Activated CD4-positive, alpha-beta T cell treated with anti-CD3 and anti-CD28 coated beads for 1 hour (primary cell): Measurements from ENCODE around the gene MT1X.

ENCODE experiments used
- DNase-seq: peaks from one replicate; pipeline ENCODE4 v3.0.0-alpha.2; 2020

Gene MT1X

DNA sequence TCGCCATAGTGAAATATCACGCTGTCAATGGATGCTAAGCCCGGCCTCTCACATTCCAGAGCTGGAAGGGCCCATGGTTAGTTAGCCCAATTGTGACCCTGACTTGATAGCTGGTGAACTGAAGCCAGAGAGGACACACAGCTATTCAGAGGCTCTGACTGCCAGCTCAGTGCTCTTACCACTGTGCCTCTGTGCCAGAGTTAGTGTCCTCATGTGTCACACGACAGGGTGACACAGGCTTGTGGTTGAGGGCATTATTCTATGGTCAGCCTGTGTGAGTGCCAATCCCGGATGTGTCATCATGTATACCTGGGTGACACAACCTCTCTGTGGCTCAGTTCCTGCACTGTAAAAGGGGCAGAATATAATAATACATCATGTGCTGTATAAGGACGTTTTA lies 2.5 kb upstream of the MT1X start:
- no peak for DNase-seq

DNA sequence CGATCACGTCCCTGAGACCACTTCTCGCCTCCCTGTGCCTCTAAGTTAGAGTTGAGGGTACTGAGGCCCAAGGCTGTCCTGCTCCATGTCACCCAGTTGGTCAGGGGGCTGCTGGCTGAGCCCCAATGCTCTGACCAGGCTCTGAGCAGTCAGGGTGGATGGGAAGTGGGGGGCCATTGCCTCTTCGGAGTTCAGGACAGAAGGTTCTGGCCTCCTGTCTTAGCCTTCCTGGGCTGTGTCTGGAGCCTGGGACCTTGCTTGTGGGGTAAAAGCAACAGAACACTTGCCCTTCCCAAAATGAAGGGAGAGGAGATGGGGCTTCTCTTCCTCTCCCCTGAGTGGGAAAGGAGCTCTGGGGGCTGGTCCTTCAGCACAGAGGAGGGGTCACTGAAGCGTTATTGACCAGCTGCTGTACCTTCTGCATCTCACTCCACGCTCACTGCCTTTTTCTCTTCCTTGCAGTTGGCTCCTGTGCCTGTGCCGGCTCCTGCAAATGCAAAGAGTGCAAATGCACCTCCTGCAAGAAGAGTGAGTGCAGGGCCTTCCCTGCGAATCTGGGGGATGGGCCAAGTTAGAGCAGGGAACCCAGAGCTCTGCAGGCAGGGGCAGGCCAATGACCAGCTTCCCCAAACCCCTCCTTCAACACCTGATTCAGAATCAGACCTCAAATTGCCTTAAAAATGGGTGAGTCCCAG lies 580 bp downstream of the MT1X start:
- DNase-seq = no peak

DNA sequence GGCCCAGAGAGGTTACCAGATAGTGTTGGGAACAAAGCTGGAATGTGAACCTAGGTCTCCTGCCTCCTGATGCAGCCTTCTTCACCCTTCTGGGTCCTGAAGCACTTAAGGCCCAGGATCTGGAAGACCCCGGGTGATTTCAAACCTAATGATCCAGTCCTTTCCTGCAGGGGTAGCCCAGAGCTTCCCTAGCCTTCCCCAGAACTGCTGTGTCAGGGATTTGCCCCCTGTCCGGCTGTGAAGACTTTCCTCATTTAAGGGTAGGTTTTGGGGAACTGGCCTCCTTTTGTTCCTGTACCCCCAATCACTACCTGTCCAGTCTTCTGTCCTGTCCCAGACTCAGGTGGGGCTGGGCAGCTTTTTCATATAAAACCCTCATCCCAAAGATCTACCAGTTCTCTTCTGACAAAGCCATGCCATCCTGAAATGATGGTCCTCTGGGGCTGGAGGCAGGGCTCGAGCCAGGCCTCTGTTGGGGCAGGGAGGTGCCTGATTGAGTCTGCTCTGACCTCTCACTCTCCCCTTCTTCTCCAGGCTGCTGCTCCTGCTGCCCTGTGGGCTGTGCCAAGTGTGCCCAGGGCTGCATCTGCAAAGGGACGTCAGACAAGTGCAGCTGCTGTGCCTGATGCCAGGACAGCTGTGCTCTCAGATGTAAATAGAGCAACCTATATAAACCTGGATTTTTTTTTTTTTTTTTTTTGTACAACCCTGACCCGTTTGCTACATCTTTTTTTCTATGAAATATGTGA lies 1.3 kb downstream of the MT1X start:
- DNase-seq = no peak

DNA sequence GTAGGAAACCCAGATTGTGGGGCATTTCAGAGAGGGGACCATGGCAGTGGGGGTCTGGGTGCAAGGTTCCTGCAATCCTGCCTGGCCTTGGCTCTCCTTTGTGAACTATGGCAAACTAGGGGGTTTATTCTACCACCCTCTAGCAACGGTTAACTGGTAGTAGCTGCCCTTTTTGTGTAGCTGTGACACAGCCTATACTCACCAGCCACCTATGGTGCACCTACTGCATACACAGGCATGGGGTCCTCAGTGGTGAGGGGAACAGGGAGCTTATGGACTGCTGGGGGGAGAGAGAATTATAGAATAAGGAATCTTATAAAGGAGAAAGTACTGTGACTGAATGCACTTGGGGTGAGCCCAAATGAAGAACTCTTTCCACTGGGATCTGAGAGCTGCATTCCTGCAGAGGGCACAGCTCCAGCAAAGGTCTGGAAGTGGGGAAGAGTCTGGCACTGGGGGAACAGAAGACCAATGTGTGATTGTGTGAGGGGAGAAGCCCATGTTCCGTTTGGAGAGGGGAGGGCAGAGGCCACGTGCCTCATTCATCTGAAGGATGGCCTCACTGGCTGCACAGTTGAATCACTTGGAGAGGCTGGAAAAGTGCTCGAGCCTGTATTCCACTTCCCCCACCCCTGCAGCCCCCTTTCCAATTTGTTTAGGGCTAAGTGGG lies 2.1 kb downstream of the MT1X start:
- no peak for DNase-seq

DNA sequence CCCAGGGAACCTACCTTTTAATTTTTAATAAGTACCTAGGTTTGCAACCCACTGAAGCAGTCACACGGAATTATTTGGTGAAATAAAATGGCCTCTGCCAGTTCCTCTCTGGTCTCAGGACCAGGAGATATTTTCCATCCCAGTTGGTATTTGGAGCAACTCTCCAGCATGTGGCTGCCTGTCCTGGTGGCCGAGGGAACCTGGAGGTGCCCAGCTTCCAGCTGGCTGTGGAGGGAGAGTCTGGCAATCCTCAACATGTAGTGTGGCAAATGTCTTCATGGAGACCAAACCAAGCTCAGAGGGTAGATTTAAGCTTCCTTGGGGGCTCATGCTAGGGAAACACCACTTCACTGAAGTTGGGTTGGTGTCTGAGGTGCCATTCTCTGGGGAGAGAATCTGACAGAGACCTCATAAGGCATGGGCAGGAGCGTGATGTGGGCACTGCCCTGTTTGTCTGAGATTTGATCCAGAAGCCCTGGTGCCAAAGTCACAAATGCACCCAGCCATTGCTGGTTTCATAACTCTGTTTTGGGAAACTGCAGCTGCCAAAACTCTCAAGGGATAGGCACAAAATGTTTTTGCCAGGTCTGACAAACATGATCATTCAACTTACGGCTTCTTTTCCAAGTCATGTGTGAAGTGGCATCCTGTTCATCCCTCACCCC lies 2.8 kb downstream of the MT1X start:
- DNase-seq = no peak

DNA sequence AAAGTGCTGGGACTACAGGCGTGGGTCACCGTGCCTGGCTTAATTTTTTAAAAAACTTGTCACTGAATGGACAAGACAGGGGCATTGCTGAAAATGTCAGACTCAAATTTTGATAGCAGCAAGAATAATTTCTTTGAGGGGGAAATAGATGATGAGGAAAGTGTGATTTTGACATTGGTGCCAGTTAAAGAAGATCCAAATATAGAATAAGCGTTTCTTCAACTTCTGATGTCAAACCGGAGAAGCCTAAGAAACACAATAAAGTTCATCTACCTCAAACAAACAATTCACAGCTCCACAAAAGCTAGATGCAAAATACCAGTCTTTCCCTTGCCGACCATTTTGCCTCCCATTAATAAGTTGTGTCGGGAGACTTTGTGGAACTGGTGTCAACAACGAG lies 4.5 kb downstream of the MT1X start:
- DNase-seq = no peak

DNA sequence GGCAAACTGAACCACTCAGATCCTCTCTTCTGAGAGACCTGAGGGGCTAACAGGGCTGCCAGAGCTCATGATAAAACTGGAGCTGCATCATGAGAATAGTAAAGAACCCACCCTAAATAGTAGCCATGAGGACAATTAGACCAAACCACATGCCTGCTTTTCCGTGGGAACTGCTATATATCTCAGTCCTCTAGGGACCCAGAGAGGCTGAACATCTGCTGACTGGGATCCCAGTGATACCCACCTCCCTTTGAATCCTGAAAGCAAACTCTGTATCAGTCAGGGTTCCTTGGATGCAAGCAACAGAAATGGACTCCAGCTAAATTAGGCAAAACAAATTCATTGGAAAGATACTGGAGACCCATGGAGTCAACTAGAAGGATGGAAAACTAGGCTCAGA lies 6.5 kb downstream of the MT1X start:
- DNase-seq = no peak

DNA sequence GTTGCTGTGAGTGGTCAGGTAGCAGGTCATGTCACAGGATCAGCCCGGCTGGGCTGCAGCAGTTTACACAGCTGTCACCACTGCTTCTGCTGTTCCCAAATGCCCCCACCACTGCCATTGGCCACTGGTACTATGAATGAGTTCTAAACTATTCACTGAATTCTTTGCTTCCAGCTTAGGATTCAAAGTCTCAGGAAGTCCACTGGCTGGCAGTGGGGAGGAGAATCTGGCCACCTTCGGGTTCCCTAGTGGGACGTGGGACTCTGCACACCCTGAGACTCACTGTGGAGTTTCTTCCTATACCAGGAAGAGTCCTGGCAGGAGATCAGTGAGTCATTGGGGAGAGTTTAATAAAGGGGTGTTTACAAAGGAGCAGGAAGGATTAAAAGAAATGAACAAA lies 6.9 kb downstream of the MT1X start:
- DNase-seq = no peak

DNA sequence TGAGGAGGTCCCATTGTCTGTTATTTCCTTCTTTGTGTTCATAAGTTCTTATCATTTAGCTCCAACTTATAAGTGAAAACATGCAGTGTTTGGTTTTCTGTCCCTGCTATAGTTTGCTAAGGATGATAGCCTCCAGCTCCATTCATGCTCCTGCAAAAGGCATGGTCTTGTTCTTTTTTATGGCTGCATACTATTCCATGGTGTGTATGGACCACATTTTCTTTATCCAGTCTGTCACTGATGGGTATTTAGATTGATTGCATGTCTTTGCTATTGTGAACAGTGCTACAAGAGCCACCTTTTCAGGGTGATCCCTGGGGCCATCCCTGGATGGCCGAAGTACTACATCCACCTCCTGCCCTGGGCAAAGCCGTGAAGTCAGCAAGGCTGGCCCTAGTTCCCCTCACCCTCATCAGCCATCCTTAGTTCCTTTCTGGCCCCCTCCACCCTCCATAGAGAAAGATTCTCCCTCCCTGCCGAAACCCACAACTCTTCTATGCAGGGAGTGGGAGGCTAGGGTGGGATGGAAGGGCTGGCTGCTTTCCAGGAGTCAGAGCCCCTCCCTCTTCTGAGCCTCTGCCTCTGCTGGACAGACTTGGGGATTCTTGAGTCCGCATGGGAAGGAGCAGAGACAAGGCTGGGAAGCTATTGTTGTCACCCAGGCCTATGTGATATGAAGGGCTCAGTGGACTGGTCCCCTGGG lies 8.3 kb downstream of the MT1X start:
- no peak for DNase-seq

DNA sequence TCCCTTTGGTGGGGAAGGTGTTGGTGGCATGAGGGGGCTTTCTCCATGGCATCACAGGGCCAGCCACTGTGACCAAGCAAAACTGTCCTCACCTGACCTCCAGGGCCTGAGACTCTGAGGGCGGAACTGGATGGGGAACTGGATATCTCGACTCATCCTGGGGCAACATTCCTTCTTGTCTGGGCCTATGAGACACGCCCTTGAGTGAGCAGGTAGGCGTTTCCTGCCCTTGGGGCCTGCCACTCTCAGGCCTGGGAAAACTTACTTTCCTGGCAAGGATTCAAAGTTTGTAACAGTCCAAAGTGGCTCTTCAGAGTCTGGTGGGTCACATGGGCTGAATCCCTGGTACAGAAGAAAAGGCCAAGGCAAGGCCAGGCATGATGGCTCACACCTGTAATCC lies 9.6 kb downstream of the MT1X start:
- no peak for DNase-seq

DNA sequence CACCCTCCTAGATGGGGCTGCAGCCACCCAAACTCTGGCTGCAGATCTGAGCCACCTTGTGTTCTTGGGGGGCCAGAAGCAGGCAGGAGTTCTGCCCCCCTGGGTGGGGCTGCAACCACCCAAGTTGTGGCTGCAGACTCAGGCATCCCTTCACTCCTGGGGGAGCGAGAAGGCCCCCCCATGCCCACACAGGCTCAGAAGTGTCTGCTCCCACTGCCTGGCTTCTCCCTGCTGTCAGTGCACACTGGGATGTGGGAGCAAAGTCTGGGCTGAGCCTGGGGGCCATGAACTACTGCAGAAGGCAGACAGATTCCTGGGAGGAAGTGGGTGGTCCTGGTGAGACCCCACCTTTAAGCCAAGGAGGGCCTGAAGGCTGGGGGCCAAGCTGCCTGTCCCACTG lies 13.0 kb downstream of the MT1X start:
- no peak for DNase-seq

DNA sequence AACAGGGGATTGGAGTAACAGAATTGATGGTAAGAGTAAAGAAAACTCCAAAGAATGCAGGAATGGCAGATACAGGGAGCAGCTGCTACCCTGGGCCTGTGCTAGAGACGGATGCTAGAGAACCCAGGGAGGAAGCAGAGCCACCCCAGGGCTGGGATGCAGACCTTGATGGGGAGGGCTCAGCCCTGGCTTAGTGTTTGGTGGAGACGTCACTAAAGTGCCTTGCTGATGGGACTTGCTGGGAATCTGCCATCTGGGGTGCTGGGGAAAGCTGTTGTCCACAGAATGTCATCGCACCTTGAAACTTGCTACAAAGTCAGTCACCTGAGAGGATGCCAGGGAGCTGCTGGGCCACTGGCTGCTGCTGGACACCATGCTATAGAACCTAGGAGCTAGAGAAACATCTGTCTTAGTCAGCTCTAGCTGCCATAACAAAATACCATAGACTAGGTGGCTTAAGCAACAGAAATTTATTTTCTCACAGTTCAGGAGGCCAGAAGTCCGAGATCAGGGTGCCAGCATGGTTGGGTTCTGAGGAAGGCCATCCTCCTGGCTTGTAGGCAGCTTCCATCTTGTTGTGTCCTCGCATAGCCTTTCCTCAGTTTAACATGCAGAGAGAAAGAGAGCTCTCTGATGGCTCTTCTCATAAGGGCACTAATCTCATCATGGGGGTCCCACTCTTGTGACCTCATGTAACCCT lies 15.3 kb downstream of the MT1X start:
- DNase-seq = no peak

DNA sequence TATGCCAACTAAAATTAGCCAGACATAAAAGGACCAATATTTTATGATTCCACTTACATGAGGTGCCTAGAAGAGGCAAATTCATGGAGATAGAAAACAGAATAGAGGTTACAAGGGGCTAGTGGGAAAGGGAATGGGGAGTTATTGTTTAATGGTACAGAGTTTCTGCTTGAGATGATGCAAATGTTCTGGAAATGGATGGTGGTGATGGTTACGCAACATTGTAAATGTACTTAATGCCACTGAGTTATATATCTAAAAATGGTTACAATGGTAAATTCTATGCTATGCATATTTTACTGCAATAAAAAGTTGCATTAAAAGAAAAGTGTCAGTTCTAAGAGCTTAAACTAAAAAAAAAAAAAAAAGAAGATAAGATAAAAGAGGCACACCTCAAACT lies 17.9 kb downstream of the MT1X start:
- no peak for DNase-seq

DNA sequence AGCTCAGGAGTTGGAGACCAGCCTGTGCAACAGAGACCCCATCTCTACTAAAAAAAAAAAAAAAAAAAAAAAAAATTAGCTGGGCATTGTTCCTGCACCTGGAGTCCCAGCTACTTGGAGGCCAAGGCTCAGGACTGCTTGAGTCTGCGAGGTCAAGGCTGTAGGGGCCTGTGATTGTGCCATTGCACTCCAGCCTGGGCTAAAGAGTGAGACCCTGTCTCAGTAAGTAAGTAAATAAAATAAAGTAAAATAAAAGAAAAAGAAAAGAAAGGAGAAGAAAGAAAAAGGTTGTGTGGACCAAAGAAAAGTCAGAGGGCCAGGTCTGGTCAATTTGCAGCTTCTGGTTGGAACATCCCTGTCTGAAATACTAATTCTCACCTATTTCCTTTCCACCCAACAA lies 18.4 kb downstream of the MT1X start:
- no peak for DNase-seq

DNA sequence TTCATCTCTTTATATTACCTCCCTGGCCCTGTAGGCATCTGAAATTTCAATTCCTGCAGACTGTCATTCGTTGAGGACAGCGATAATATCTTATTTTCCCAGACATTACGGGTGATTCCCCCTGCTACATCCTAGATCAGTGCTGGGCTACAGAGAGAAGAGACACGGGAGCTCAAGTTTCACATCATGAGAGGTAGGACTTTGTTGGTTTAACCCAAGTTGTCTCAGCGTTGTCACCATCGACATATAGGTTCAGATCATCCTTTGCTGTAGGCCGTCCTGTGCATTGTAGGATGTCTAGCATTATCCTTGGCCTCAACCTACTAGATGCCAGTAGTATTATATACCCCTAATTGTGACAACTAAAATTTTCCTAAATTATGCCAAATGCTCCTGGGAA lies 19.3 kb downstream of the MT1X start:
- DNase-seq = no peak

DNA sequence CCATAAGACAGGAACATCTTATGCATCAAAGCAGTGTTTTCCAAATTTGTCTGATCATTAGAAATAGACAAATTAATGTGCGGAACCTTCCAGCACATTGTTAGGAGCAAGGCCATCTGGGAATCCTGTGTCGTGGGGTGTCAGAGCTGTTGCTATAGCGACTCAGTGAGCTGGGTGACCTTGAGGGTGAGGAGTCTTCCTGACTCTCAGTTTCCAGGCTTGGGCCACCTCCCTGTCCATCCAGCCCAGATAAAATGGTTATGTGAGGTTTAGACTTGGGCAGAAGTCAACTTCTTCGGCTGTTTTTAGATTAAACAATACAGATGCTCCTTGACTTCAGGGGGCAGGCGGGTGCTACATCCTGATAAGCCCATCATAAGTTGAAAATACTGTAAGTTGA lies 20.6 kb downstream of the MT1X start:
- DNase-seq = no peak

DNA sequence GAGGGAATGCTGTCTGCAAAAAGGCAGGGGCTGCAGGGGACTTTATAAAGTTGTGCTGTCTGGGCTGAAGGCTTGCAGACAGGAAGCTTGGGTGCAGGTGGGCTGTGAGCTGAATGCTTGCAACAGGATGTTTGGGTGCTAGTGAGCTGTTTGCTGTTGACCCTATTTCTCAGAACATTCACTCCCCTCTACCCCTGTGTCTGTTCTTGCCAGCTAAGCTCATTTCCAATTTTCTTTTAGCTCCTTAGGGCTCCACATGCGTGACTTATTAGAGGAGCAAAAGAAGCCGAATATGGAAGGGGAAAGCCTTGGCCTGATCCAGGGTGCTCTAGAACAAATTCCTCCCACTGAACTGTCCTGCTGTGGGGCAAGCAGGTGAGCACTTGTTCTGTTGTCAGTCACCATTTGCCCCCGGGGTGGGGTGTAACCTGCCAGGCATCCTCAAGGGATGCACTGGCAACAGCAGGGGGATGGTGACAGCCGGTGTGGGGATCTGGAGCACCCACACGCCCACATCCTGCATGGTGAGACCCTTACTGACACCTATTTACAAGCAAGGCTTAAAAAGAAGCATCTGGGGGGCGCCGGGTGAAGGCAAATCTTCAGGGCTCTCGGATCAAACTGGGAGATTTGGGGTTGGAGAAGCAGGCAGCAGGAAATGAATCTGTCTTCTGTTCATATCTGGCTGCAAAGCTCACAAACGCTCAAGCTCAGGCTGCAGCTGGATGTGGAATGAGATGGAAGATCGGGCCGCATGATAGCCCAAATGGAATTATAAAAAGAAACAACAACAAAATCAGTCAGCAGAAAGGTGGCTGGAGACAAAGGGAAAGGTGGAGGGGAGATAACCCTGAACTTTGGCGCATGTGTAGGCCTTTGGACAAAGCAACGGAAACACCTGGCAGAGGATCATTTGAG lies 26.5 kb downstream of the MT1X start:
- no peak for DNase-seq

DNA sequence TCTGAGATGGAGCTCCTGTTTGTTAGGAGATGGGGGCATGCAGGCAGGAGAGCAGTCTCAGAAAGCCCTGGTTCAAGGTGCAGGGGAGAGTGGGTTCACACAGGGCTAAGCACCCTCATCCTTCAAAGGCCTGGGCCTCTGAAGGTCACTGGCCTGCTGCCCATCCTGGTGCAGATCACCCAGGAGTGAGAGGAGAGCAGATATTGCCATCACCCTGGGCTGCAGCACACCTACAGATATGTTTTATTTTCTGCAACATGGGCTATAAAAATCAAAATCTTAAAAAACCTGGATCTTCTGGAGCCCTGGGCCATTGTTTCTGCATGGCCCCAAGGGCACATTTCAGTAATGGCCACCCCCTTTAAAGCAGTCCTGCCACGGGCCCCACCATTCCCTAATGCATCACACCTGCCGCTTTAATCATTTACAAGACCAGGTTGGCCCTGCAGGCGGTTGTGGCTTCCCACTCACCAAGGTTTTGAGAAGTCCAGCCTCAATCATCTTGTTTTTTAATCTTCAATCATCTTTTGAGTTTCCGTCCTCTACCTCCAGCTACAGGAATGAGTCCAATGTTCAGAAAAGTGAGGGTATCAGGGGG lies 27.3 kb downstream of the MT1X start:
- DNase-seq = no peak

DNA sequence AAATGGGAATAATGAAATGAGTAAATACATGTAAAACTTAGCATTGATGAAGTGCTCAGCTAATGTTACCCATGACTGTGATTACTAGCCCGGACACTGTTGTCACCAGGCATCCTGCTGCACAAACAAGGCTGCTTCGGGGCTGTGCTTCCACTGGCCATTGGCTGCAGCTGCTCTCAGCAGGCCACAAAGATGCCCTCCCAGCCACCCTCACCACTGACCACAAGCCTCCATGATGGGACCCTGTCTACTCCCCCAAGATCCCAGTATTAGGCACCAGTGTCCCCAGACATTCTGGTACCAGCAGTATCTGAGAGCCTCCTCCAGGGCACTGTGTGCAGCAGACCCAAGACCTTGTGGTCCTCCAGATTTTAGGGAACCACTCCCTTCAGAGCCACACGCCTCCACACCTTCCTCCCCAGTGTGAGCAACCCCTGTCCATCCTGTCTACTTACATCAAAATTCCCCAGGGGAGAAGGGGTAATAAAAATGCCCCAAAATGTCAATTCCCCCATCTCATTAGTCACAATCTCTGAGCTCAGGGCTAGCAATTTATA lies 28.0 kb downstream of the MT1X start:
- DNase-seq = no peak

DNA sequence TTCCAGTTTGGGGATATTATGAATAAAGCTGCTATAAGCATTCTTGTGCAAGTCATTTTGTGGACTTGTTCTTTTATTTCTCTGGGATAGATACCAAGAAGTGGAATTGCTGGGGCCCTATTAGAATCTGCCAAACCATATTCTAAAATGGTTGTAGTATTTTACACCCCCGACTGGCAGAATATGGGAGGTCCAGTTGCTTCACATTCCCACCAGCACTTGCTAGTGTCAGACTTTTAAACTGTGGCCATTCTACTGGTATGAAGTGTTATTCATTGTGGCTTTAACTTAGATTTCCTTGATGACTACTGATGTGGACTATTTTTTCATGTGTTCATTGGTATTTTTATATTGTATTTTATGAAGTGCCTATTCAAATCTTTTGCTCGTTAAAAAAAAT lies 29.6 kb downstream of the MT1X start:
- DNase-seq = no peak

DNA sequence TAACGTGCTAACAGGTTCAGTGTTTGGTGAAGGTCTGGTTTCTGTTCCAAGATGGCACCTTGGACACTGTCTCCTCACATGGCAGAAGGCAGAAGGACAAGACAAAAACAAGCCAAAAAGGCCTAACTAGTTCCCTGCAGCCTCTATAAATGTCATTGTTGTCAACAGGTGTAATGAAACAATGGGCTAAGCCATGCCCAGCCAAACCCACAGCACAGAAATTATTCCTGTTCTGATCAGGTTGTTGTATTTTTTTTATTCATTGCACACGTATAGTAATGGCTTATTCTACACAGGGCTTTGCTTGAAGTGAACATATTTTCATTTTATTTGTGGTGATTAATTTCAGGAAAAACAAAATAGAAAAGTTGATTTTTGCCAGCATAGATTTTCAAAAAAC lies 31.5 kb downstream of the MT1X start:
- no peak for DNase-seq
